Activated T-helper 1 cell treated with anti-CD3 and anti-CD28 coated beads, Interleukin-12 subunit alpha, Interleukin-12 subunit beta, Interleukin-2, Interleukin-4 antibody, amounts not matched to agents 30 ng/mL and 10 ng/mL and 1 ng/mL, durations not matched to agents 14 hours and 24 hours and 36 hours (primary cell): ENCODE results near the gene TCP11L2. TPM values are rescaled to one million over a fixed set of nuclear protein-coding genes. Genes with fewer than 3 reads are reported as not detected.
"Not testable (repeated sequence)": the region's sequence is repeated elsewhere in the genome, so short reads cannot be mapped to it uniquely, and the experiment has no call there.

Experiments
- DNase-seq: peaks from one replicate; pipeline ENCODE4 v3.0.0; 2021; ENCODE audit warnings: low spot score
- H3K27ac Mint-ChIP-seq: one replicate; pipeline ENCODE4 v1.8.0; 2021; ENCODE audit warnings: mild to moderate bottlenecking, mixed read lengths
- H3K27me3 Mint-ChIP-seq: one replicate; pipeline ENCODE4 v1.8.0; 2022; ENCODE audit warnings: mild to moderate bottlenecking, moderate library complexity, mixed read lengths; ENCODE audit not compliant: insufficient read depth
- H3K36me3 Mint-ChIP-seq: one replicate; pipeline ENCODE4 v1.8.0; 2021; ENCODE audit warnings: low read depth, mixed read lengths
- H3K4me1 Mint-ChIP-seq: one replicate; pipeline ENCODE4 v1.8.0; 2021; ENCODE audit warnings: low read depth, mixed read lengths
- H3K4me3 Mint-ChIP-seq: one replicate; pipeline ENCODE4 v1.8.0; 2021; ENCODE audit warnings: mild to moderate bottlenecking, moderate library complexity, mixed read lengths
- H3K9me3 Mint-ChIP-seq: one replicate; pipeline ENCODE4 v1.8.0; 2021; ENCODE audit warnings: mixed read lengths
- intact Hi-C: fragments of 100-400 bp; cut with micrococcal nuclease; formaldehyde crosslinking; loops from one replicate; pipeline ENCODE4 v1.15.1; 2024
- total RNA-seq: library from RNA; stranded (reverse); gene quantifications from 2 replicates; pipeline ENCODE4 v1.2.3, GENCODE V29; 2022

The TCP11L2 gene
- total RNA-seq, 1 donor from 2014 or later: 4.3 TPM

DNA sequence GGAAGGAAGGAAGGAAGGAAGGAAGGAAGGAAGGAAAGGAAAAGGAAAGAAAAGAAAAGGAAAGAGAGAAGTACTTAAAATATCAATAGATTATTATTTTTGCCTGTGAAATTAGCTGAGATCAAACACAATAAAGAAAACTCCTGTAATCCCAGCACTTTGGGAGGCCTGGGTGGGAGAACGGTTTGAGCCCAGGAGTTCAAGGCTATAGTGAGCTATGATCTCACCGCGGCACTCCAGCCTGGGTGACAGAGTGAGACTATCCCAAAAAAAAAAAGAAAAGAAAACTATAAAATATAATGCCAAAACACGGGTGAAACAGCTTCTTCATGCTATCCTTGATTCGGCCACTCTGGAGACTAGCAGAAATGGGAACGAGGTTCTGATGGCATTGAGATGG is 28.5 kb upstream of the TCP11L2 start:
- peaks cover 1% of the 10 kb centered on the region for H3K4me1 Mint-ChIP-seq
- intact Hi-C loops: no loop called here
- no peak for DNase-seq
- H3K27ac Mint-ChIP-seq: no peak overlapping the region
- peaks cover 6% of the 10 kb centered on the region for H3K27me3 Mint-ChIP-seq
- no peaks in the 10 kb centered on the region for H3K9me3 Mint-ChIP-seq
- no peak overlapping the region for H3K4me3 Mint-ChIP-seq
- no peaks in the 10 kb centered on the region for H3K36me3 Mint-ChIP-seq

DNA sequence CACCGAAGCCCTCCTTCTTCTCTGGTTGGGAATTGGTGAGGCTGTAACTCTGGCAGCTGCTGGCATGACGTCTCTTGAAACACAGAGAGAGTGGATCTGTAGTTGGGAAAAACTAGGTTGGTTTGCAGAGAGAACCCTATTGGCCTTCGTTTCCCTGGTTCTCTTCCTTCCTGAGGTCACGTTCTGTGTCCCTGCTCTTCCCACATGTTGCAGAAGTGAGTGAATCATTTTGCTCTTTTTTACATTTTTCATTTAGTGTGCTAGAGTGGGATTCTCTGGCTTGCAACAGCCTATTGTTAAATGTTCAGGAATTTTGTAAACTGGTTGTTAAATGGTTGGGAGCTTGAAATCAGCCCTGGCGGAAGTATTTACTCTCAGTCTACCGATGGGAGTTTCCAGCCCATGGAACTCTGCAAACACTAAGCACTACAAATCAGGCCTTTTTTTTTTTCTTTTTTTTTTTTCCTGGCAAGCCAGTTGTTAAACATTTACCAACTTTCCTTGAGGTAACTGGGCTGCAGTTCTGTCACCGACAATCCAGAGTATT is 27.9 kb upstream of the TCP11L2 start:
- no peaks in the 10 kb centered on the region for H3K4me1 Mint-ChIP-seq
- no peak for DNase-seq
- intact Hi-C loops: no loop called here
- H3K27me3 Mint-ChIP-seq: peaks cover 6% of the 10 kb centered on the region
- no peaks in the 10 kb centered on the region for H3K9me3 Mint-ChIP-seq
- no peak overlapping the region for H3K27ac Mint-ChIP-seq
- H3K36me3 Mint-ChIP-seq: no peaks in the 10 kb centered on the region
- H3K4me3 Mint-ChIP-seq: no peak overlapping the region

DNA sequence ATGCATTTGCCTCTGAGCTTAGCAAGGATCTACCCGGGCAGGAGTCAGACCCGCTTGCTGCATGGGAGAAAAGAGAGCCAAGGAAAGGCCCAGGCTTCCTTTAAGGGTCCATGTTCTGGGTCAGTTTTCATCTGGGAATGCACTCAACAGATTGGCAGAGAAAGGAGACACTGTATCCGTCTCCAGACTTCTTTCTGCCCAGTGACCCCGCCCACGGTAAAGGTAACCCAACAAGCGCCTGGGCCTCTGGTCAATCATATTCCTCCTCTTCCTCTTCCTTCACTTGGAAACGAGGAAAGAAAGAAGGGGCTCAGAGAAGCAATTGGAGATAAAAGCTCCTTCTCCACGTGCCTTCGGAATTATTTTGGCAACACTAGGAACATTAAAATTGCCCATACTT is 27.1 kb upstream of the TCP11L2 start:
- DNase-seq: no peak
- no peaks in the 10 kb centered on the region for H3K36me3 Mint-ChIP-seq
- no peaks in the 10 kb centered on the region for H3K9me3 Mint-ChIP-seq
- no peak overlapping the region for H3K4me3 Mint-ChIP-seq
- H3K27me3 Mint-ChIP-seq: peaks cover 6% of the 10 kb centered on the region
- intact Hi-C loops: no loop called here
- no peak overlapping the region for H3K27ac Mint-ChIP-seq
- H3K4me1 Mint-ChIP-seq: no peaks in the 10 kb centered on the region

DNA sequence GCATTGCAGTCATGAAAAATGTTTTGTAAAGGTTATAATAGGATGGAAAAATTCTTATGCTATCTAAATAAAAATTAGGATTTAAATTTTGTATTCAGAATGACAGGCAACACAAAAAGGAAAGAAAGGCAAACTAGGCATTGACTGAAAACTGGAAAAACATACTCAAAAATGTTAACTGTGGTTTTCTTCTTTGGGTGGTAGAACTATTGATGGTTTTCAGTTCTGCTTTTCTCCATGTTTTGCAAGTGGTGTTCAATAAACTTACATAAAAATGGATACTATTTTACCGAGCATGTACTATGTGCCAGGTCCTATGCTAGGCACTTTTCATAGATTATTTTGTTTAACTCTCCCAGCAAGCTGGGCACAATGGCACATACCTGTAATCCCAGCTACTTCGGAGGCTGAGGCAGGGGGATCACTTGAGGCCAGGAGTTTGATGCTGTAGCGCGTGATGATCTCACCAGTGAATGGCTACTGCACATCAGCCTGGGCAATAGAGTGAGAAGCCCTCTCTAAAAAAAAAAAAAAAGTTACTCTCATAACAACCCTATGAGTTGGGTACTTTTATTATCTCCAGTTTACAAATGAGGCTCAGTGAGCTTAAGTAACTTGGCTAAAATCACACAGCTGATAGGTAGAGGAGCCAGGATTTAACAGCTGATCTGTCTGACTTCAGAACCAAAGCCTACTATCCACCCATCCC is 26.3 kb upstream of the TCP11L2 start:
- H3K4me1 Mint-ChIP-seq: no peaks in the 10 kb centered on the region
- H3K9me3 Mint-ChIP-seq: no peaks in the 10 kb centered on the region
- H3K27me3 Mint-ChIP-seq: peaks cover 3% of the 10 kb centered on the region
- H3K36me3 Mint-ChIP-seq: no peaks in the 10 kb centered on the region
- no peak for DNase-seq
- no peak overlapping the region for H3K4me3 Mint-ChIP-seq
- H3K27ac Mint-ChIP-seq: no peak overlapping the region
- intact Hi-C loops: no loop called here

DNA sequence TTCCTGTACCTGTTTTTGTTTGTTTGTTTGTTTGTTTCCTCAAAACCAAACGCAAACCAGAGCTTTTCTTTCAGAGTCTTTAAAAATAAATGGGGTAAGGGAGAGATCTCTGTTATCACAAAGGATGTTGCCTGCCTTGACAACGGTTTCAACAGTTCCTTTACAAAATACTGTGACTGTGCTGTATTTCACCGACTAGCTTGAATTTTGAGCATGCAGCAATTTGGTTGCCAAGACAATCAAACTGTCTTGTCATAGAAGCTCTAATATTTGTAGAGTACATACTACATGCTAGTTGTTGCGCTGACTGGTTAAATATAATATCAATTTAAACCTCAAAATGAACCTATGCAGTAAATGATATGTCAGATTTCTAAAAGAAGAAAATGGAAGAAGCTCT is 22.4 kb upstream of the TCP11L2 start:
- H3K27ac Mint-ChIP-seq: no peak overlapping the region
- intact Hi-C loops: no loop called here
- peaks cover 9% of the 10 kb centered on the region for H3K4me1 Mint-ChIP-seq
- peaks cover 2% of the 10 kb centered on the region for H3K36me3 Mint-ChIP-seq
- no peak overlapping the region for H3K4me3 Mint-ChIP-seq
- DNase-seq: no peak
- H3K27me3 Mint-ChIP-seq: peaks cover 7% of the 10 kb centered on the region
- peaks cover 5% of the 10 kb centered on the region for H3K9me3 Mint-ChIP-seq

DNA sequence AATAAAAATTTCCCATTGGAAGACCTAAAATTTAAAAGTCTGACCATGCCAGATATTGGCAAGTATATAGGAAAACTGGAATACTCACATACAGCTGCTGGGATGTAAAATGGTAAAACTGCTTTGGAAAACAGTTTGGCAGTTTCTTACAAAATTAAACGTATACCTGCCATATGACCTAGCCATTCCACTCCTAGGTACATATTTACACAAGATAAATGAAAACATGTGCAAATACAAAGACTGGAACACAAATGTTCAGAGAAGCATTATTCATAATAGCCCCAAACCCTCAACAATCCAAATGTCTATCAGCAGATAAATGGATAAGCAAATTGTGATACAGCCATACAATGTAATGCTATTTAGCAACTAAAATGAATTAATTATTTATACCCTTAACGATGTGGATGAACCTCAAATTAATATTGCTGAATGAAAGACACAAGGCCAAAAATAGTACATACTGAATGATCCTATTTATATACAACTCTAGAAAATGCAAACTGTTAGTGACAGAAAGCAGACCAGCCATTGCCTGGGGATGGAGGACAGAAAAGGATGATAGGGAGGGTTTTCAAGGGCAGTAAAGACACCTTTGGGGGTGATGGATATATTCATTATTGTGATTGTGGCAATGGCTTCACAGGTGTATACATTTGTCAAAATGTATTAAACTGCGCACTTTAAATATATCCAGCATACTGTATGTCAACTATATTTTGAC is 21.3 kb upstream of the TCP11L2 start:
- H3K4me3 Mint-ChIP-seq: no peak overlapping the region
- intact Hi-C loops: no loop called here
- DNase-seq: no peak
- H3K9me3 Mint-ChIP-seq: peaks cover 5% of the 10 kb centered on the region
- H3K4me1 Mint-ChIP-seq: peaks cover 11% of the 10 kb centered on the region
- H3K36me3 Mint-ChIP-seq: peaks cover 2% of the 10 kb centered on the region
- H3K27ac Mint-ChIP-seq: no peak overlapping the region
- H3K27me3 Mint-ChIP-seq: peaks cover 7% of the 10 kb centered on the region

DNA sequence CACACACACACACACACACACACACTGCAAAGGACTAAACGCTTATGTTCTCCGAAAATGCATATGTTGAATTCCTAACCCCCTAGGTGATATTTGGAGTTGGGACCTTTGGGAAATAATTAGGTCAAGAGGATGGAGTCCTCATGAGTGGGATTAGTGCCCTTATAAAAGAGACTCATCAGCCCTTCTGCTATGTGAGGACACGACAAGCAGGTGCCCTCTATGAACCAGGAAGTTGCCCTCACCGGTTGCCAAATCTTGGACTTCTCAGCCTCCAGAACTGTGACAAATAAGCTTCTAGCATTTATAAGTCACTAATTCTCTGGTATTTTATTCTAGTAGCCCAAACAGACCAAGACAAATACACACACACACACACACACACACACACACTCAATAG is 20.7 kb upstream of the TCP11L2 start:
- Mint-ChIP-seq H3K4me3 (no peak overlapping the region), H3K36me3 (peaks cover 2% of the 10 kb centered on the region), H3K9me3 (peaks cover 5% of the 10 kb centered on the region), H3K4me1 (peaks cover 11% of the 10 kb centered on the region), H3K27me3 (peaks cover 6% of the 10 kb centered on the region), H3K27ac (no peak overlapping the region)
- no peak for DNase-seq
- intact Hi-C loops: loop anchor here (1.0 to 2.0 kb wide), 3 partner anchors 33 to 861 kb away; partner anchors contain the start of gene CKAP4

DNA sequence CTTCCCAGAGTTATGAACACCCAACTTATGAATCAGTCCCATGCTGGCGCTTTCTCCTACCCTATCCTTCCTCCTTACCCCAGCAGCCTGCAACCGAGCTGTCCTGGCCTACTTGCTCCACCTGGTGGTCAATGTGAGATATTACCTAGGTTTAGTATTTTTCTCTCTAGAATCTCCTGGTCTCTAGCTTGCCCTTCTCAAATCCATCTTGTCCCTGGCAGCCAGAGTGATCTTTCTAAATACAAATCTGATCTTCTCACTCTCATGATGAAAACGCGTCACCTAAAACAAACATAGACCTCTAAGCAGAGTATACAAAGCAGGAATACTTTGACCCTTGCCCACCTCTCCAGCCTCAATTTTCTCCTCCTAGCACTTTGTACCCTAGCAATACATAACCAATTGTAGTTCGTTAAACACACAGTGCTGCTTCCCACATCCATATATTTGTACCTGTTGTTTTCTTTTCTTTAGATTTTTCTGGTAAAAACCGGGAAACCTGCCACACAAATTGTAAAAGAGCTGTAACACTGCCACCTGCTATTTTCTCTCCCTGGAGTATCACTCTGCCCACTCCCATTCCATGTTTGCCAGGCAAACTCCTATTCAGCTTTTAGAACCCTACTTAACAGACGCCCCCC is 20.0 kb upstream of the TCP11L2 start:
- intact Hi-C loops: loop anchor here (1.0 to 2.0 kb wide), 3 partner anchors 34 to 862 kb away; partner anchors contain the start of gene CKAP4
- Mint-ChIP-seq H3K27ac (no peak overlapping the region), H3K4me3 (no peak overlapping the region), H3K9me3 (peaks cover 5% of the 10 kb centered on the region), H3K36me3 (peaks cover 2% of the 10 kb centered on the region), H3K4me1 (peaks cover 13% of the 10 kb centered on the region), H3K27me3 (peaks cover 6% of the 10 kb centered on the region)
- DNase-seq: peak; percentile 19

DNA sequence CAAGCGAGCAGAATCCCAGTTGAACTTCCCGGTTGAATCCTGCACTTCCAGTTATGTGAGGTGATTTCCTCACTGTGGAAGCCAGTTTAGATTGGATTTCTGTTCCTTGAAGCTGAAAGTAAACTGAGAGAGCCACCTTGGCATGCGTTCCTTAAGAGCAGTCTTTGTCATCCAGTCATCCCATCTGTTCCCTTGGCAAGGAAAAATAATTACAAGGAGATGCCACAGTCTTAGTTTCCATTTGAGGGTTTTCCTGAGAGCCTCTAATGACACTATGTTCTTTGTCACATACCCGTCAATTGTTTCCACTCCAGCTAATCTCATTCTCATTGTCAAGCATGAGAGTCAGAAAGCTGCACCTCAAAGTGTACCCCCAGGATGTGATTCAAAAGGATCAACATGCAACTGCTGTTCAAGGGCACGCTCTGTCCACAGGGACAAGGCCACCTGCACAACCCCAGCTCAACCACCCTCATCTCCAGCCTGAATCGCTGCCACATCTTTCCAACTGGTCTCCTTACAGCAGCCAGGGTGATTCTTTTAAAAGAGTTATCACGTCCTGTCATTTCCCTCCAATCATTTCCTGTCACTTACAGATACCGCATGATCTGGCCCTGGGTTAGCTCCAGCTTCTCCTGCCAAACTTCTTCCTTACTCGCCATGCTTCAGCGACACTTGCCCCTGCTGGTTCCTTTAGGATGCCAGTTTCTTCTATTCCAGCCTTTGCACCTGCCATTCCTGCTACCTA is 18.0 kb upstream of the TCP11L2 start:
- Mint-ChIP-seq H3K27me3 (peaks cover 6% of the 10 kb centered on the region), H3K27ac (no peak overlapping the region), H3K4me3 (no peak overlapping the region), H3K4me1 (peaks cover 24% of the 10 kb centered on the region), H3K36me3 (peaks cover 2% of the 10 kb centered on the region), H3K9me3 (peaks cover 5% of the 10 kb centered on the region)
- intact Hi-C loops: no loop called here
- no peak for DNase-seq

DNA sequence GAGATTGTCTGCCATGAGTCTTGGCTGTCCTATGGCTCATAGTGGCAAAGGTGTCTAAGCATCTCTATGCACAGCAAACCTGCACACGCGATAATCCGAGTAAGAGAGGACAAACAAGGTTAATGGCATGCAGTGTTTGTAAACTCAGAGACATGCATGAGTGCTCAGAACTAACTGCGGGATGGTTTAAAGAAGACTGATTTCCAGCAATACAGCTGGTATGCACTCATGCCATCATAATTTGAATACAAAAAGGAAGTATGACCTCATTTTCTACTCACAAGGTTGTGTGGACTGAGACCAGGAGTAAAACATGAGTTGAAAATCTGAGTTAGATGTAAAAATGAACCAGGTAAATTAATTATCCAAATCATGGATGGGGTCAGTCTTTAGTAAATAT is 16.6 kb upstream of the TCP11L2 start:
- Mint-ChIP-seq H3K27me3 (peaks cover 7% of the 10 kb centered on the region), H3K36me3 (peaks cover 2% of the 10 kb centered on the region), H3K9me3 (peaks cover 5% of the 10 kb centered on the region), H3K4me1 (peaks cover 24% of the 10 kb centered on the region), H3K4me3 (no peak overlapping the region), H3K27ac (no peak overlapping the region)
- no peak for DNase-seq
- intact Hi-C loops: no loop called here

DNA sequence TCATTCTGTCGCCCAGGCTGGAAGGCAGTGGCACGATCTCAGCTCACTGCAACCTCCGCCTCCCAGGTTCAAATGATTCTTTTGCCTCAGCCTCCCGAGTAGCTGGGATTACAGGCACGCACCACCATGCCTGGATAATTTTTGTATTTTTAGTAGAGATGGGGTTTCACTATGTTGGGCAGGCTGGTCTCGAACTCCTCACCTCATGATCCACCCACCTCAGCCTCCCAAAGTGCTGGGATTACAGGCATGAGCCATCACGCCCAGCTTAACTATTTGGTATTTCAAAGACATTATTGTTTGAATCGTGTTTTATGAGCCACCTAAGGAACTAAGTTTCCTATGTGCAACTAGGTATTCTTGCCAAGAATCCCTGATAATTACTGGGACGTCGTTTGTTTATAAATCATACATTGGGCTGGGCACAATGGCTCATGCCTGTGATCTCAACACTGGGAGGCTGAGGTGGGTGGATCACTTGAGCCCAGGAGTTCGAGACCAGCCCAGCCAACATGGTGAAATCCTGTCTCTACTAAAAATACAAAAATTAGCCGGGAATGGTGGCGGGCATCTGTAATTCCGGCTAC is 15.9 kb upstream of the TCP11L2 start:
- H3K27me3 Mint-ChIP-seq, intact Hi-C loops, H3K36me3 Mint-ChIP-seq: not testable (repeated sequence)

DNA sequence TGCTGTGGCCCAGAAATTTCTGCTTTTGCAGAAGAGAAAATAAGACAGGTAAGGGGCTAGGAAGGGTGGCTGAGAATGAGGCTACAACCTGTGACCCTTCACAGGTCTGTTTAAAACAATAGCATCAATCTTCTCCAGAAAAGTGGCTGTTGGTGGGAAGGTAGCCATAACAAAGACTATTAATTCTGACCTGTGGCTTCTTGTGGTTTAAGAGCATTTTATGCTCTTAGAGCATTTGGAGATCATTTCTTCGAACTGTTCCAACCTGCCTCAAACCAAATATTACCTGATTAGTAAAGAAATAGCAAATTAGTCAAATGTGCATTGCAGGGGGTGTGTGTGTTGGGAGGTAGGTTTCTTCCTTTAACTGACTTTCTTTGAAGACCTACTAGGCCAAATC is 15.2 kb upstream of the TCP11L2 start:
- H3K4me1 Mint-ChIP-seq: peaks cover 24% of the 10 kb centered on the region
- H3K27ac Mint-ChIP-seq: no peak overlapping the region
- no peaks in the 10 kb centered on the region for H3K36me3 Mint-ChIP-seq
- H3K27me3 Mint-ChIP-seq: peaks cover 7% of the 10 kb centered on the region
- peaks cover 1% of the 10 kb centered on the region for H3K9me3 Mint-ChIP-seq
- no peak overlapping the region for H3K4me3 Mint-ChIP-seq
- intact Hi-C loops: no loop called here
- no peak for DNase-seq

More for the DNA sequence above, 15.9 kb upstream of the TCP11L2 start:
- not testable (repeated sequence) for H3K9me3 Mint-ChIP-seq, DNase-seq, H3K4me3 Mint-ChIP-seq, H3K27ac Mint-ChIP-seq
- H3K4me1 Mint-ChIP-seq: peaks cover 24% of the 10 kb centered on the region
